Stimulated activated CD4-positive, alpha-beta T cell treated with anti-CD3 and anti-CD28 coated beads, Interleukin-15, amount 100 ng/mL, for 48 hours (primary cell): ENCODE measurements around the gene PKMYT1.
A peak's percentile ranks its signal among the peaks of the same experiment; 100 is the strongest.

Experiments used
- DNase-seq, 2 donors: peaks; one replicate each; pipeline ENCODE4 v3.0.0-alpha.2; 2020; ENCODE audit warnings: low read depth in 2 of 2

The PKMYT1 gene

GRCh38 chr16:2980227-2981176 lies at the start of gene PKMYT1:
PKMYT1 (minus strand) TSS chr16:2980446; CDS start chr16:2979657, 789 bp downstream.
- DNase-seq = peak; percentile 85 to 94

DNA sequence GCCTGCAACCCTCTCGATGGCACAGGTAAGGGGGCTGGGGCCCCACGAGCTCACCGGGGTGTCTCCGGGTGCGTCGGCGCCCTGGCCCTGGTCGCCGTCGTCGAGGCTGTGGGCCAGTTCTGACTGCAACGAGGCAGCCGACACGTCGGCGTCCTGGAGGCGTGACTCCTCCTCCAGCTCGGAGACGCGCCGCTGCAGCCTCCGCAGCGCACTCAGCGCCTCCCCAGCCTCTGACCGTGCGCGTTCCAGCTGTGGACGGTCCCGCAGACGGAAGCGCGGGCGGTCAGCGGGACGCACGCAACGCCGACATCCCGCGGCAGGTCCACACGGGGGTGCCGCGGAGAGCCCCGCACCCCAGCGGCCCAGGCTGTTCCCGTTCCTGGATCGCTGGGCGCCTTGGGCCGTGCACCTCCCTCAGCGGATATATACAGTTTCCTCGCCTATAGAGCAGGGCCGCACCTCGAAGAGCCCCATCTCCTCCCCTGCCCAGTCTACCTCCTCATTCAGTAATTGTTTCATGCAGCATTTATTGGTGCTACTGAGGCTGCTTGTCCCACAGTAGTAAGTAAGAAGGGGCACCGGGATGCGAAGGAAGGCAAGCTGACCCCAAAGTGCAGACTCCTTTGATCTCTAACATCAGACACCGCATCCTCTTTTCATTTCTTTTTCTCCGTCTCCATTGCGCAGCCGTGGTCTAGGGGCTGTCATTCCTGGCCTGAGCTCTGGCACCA lies 49.4 kb upstream of the PKMYT1 start:
- DNase-seq = peak in 1 of 2 donors; percentile 51

GRCh38 chr16:3028716-3029319 lies 48.6 kb upstream of the PKMYT1 start:
- no peak for DNase-seq

- peak; percentile 76 to 87 for DNase-seq
Observed at GRCh38 chr16:3027983-3028715, 47.9 kb upstream of the PKMYT1 start.

GRCh38 chr16:3027489-3027795 lies 47.2 kb upstream of the PKMYT1 start:
- DNase-seq = no peak

DNA sequence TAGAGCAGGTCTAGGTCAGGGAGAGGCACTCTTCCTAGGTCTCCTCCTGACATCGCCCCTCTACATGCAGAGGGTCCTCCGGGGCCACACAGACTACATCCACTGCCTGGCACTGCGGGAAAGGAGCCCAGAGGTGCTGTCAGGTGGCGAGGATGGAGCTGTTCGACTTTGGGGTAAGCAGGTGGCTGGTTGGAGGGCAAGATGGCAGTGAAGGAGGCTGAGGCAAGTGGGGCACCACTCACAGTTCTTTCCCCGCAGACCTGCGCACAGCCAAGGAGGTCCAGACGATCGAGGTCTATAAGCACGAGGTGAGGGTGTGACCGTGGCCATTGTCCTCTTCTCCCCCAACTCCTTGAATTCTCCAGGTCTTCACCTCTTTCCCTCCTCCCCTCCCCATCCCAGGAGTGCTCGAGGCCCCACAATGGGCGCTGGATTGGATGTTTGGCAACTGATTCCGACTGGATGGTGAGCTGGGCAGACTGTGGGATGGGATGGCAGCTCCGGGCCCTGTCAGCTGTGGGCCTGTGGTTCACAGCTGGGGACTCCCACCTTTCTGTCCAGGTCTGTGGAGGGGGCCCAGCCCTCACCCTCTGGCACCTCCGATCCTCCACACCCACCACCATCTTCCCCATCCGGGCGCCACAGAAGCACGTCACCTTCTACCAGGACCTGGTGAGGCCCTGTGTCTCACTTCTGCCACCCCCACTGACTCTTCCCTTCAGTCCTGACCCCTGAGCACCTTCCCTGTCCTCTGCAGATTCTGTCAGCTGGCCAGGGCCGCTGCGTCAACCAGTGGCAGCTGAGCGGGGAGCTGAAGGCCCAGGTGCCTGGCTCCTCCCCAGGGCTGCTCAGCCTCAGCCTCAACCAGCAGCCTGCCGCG lies 46.6 kb upstream of the PKMYT1 start:
- DNase-seq = no peak

- no peak for DNase-seq
Observed at GRCh38 chr16:3026003-3026378, 45.7 kb upstream of the PKMYT1 start.

DNA sequence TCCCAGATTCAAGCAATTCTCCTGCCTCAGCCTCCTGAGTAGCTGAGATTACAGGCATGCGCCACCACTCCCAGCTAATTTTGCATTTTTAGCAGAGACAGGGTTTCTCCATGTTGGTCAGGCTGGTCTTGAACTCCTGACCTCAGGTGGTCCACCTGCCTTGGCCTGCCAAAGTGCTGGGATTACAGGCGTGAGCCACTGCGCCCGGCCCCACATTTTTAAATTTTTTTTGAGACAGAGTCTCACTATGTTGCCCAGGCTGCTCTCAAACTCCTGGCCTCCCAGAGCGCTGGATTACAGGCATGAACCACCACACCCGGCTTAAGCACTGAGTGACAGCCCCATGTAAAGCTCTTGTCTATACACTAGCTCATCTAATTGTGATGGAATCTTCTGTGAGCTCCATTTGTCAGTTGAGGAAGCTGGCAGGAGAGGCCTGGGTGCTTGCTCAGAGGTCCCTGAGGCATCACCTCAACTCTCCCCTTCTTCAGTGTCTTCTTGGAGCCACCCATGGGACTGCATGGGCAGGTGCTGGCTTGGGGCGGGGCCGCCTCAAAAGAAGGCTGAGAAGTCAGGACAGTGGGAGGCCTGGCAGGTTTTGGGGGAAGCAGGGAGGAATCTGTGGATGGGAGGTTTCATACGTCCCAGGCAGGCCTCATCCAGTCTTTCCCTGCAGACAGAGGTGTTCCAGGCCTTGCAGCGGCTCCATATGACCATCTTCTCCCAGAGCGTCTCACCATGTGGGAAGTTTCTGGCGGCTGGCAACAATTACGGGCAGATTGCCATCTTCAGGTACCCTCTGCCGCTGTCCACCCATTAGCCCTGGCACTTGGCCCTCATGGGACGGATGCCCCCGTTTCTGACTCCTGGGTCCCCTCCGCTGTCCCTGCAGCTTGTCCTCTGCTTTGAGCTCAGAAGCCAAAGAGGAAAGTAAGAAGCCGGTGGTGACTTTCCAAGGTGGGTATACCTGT lies 45.1 kb upstream of the PKMYT1 start:
- no peak for DNase-seq

- peak; percentile 96 for DNase-seq
Observed at GRCh38 chr16:3023669-3024478, 43.6 kb upstream of the PKMYT1 start, which contains the start of the genes HCFC1R1 and THOC6. HCFC1R1 (minus strand) TSS chr16:3023942; CDS start chr16:3023941, 1 bp downstream. THOC6 (plus strand) TSS chr16:3024035; CDS start chr16:3024327, 292 bp downstream.

- DNase-seq = no peak
Observed at GRCh38 chr16:3023415-3023668, 43.1 kb upstream of the PKMYT1 start.

- no peak for DNase-seq
Observed at GRCh38 chr16:3022684-3023414, 42.6 kb upstream of the PKMYT1 start.

GRCh38 chr16:3022208-3022683 lies 42.0 kb upstream of the PKMYT1 start:
- DNase-seq = peak; percentile 77 to 92

GRCh38 chr16:3021449-3022207 lies 41.4 kb upstream of the PKMYT1 start:
- DNase-seq = peak; percentile 86 to 89

DNA sequence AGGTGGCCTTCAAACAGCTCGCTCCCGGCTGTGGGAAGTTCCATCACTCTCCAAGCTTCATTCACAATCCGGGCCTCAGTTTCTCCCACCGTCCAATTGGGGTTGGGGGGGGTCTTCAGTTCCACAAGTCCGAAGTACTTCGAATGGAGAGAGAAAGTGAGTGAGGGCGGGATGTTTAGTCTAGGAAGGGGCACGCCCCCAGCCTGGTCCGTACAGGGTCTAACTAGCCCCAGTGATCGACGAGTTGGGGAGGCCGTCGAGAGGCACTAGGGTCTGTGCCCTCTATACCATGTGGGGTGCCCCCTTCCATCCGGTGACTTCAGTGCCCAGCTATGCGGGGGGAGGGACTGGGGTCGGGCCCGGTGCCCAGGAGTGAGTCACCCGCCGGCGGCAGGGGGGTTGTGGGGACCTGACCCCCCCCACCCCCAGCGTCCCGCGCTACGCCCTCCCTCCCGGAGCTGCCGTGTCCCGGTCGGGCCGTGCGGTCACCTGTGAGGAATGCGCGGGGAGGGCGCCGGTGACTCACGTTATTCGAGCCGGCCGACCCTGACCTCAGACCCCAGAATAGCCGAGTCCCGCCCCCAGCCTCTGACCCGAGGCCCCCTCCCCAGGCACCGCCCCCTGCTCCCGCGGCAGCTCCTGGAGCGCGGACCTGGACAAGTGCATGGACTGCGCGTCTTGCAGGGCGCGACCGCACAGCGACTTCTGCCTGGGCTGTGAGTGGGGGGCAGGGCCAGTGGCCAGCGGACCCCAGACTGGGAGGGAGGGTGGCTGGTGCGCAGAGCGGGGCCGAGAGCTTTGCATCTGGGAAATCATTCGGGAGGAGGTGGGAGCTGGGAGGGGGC lies 40.6 kb upstream of the PKMYT1 start:
- DNase-seq = no peak

DNA sequence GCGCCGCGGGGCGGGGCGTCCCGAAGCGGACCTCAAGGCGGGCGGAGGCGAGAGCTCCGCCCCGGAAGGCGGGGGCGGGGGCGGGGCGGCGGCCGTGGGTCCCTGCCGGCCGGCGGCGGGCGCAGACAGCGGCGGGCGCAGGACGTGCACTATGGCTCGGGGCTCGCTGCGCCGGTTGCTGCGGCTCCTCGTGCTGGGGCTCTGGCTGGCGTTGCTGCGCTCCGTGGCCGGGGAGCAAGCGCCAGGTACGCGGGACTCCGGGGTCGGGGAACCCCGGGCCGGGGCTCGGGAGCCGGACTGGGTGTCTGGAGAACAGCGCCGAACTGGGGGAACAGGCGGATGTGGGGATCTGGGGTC lies 40.0 kb upstream of the PKMYT1 start, which contains the start of gene TNFRSF12A:
TNFRSF12A (plus strand) TSS at position 122 of the 357 bp plus-strand sequence; CDS start at position 152, 30 bp downstream.
- DNase-seq = peak in 1 of 2 donors; percentile 55

- DNase-seq = no peak
Observed at GRCh38 chr16:3019594-3020246, 39.5 kb upstream of the PKMYT1 start.
